ENCODE measurements around the gene OGFOD1. TPM values are rescaled to one million over a fixed set of nuclear protein-coding genes. Genes with fewer than 3 reads are reported as not detected.

The OGFOD1 gene
- total and polyA plus RNA-seq, 2 donors (not counting 3 experiments of a cell fraction or from before 2014, with no cell fraction given) = 26.6 to 54.8 TPM

GRCh38 chr16:56463153-56463552 lies 11.8 kb downstream of the OGFOD1 start:
- TF ChIP-seq MYC (IDR thresholded peaks at IDR 0.05; ENCODE audit: low read depth, low read length) (no peak), POLR2AphosphoS5 (IDR thresholded peaks at IDR 0.05; ENCODE audit: insufficient read depth, low read depth, low read length) (no peak), GATA2 (IDR thresholded peaks at IDR 0.05; ENCODE audit: insufficient read depth, insufficient read length, low read depth, low read length) (no peak), EZH2 (IDR thresholded peaks at IDR 0.05; ENCODE audit: borderline replicate concordance, low read depth, low read length, severe bottlenecking) (no peak), FOS (IDR thresholded peaks at IDR 0.05; ENCODE audit: borderline replicate concordance, insufficient read depth, low read length) (no peak), POLR2A (IDR thresholded peaks at IDR 0.05; ENCODE audit: low read depth, low read length) (no peak), JUN (IDR thresholded peaks at IDR 0.05; ENCODE audit: borderline replicate concordance, insufficient read depth, insufficient read length, low read depth) (no peak)
- TF ChIP-seq, protein P1, sequence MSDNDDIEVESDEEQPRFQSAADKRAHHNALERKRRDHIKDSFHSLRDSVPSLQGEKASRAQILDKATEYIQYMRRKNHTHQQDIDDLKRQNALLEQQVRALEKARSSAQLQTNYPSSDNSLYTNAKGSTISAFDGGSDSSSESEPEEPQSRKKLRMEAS (IDR thresholded peaks at IDR 0.05; ENCODE audit: insufficient read depth, insufficient read length) = no peak
- H4K20me1 ChIP-seq (replicated peaks; ENCODE audit: control insufficient read depth, extremely low read depth, insufficient read depth, low read length) = no peaks in the 10 kb centered on the region
- H3K4me1 ChIP-seq (ENCODE audit: control insufficient read depth, extremely low read depth, insufficient read depth, low read length) = no peaks in the 10 kb centered on the region
- H3K9ac ChIP-seq (replicated peaks; ENCODE audit: extremely low read depth, insufficient read depth, low read length) = no peak overlapping the region
- H3K36me3 ChIP-seq (ENCODE audit: control insufficient read depth in 2 of 2, extremely low read depth in 1 of 2, insufficient read depth in 2 of 2, low read length in 2 of 2) = peaks cover 4 to 47% of the 10 kb centered on the region in 2 experiments
- no peak for DNase-seq (ENCODE audit: low read depth, low spot score)
- no peaks in the 10 kb centered on the region for H3K79me2 ChIP-seq (ENCODE audit: control insufficient read depth, insufficient read depth, low read length)
- H3K27ac ChIP-seq (ENCODE audit: insufficient read depth, low read depth, low read length) = no peak overlapping the region
- ChIA-PET POLR2A (interaction anchor here (0.7 kb wide), 1 partner anchor 12 kb away, joined by 11 read pairs; the partner anchor contains the start of gene NUDT21), CTCF (no interaction called here)
- intact Hi-C loops (cut with micrococcal nuclease) = no loop called here
- no peaks in the 10 kb centered on the region for H3K9me3 ChIP-seq (replicated peaks; ENCODE audit: control insufficient read depth, insufficient read depth, low read length)
- dilution Hi-C loops (cut with MboI; ENCODE audit: extremely low pct_ligation_motif_present, low sequenced_read_pairs) = no loop called here
- H3K9me1 ChIP-seq (replicated peaks; ENCODE audit: control insufficient read depth, extremely low read depth, insufficient read depth, low read length) = no peaks in the 10 kb centered on the region
- BruUV-seq (replicated peaks) = no TSS peak
- no peak overlapping the region for H2AFZ ChIP-seq (ENCODE audit: low read depth, low read length)
- no peaks in the 10 kb centered on the region for H3K27me3 ChIP-seq (ENCODE audit: control insufficient read depth in 2 of 2, insufficient read depth in 2 of 2, low read length in 2 of 2)
- no peak overlapping the region for H3K4me3 ChIP-seq (replicated peaks in 1 of 3; ENCODE audit: insufficient read depth in 1 of 3, low read depth in 1 of 3, low read length in 3 of 3)
- no peak for FAIRE-seq
- H3K4me2 ChIP-seq (ENCODE audit: insufficient read depth, low read length) = no peak overlapping the region

GRCh38 chr16:56466344-56466743 lies 15.0 kb downstream of the OGFOD1 start:
- intact Hi-C loops (cut with micrococcal nuclease) = no loop called here

More at GRCh38 chr16:56466344-56466743, 15.0 kb downstream of the OGFOD1 start:
- Histone ChIP-seq H3K79me2 (ENCODE audit: control insufficient read depth, insufficient read depth, low read length) (no peaks in the 10 kb centered on the region), H3K27ac (ENCODE audit: insufficient read depth, low read depth, low read length) (no peak overlapping the region), H3K4me2 (ENCODE audit: insufficient read depth, low read length) (no peak overlapping the region), H3K4me1 (ENCODE audit: control insufficient read depth, extremely low read depth, insufficient read depth, low read length) (no peaks in the 10 kb centered on the region), H3K9ac (replicated peaks; ENCODE audit: extremely low read depth, insufficient read depth, low read length) (no peak overlapping the region), H3K9me1 (replicated peaks; ENCODE audit: control insufficient read depth, extremely low read depth, insufficient read depth, low read length) (no peaks in the 10 kb centered on the region), H3K27me3 (ENCODE audit: control insufficient read depth in 2 of 2, insufficient read depth in 2 of 2, low read length in 2 of 2) (no peaks in the 10 kb centered on the region), H3K9me3 (replicated peaks; ENCODE audit: control insufficient read depth, insufficient read depth, low read length) (no peaks in the 10 kb centered on the region), H3K4me3 (replicated peaks in 1 of 3; ENCODE audit: insufficient read depth in 1 of 3, low read depth in 1 of 3, low read length in 3 of 3) (no peak overlapping the region), H3K36me3 (ENCODE audit: control insufficient read depth in 2 of 2, extremely low read depth in 1 of 2, insufficient read depth in 2 of 2, low read length in 2 of 2) (peaks cover 17 to 38% of the 10 kb centered on the region in 2 experiments), H2AFZ (ENCODE audit: low read depth, low read length) (no peak overlapping the region), H4K20me1 (replicated peaks; ENCODE audit: control insufficient read depth, extremely low read depth, insufficient read depth, low read length) (no peaks in the 10 kb centered on the region)
- DNase-seq (ENCODE audit: low read depth, low spot score) = no peak
- TF ChIP-seq EZH2 (IDR thresholded peaks at IDR 0.05; ENCODE audit: borderline replicate concordance, low read depth, low read length, severe bottlenecking) (no peak), FOS (IDR thresholded peaks at IDR 0.05; ENCODE audit: borderline replicate concordance, insufficient read depth, low read length) (no peak), GATA2 (IDR thresholded peaks at IDR 0.05; ENCODE audit: insufficient read depth, insufficient read length, low read depth, low read length) (no peak), MYC (IDR thresholded peaks at IDR 0.05; ENCODE audit: low read depth, low read length) (no peak), POLR2AphosphoS5 (IDR thresholded peaks at IDR 0.05; ENCODE audit: insufficient read depth, low read depth, low read length) (no peak), CTCF (IDR thresholded peaks at IDR 0.05; ENCODE audit: extremely low read depth in 1 of 2, insufficient read depth in 1 of 2, low read depth in 1 of 2, low read length in 2 of 2) (no peak), POLR2A (IDR thresholded peaks at IDR 0.05; ENCODE audit: low read depth, low read length) (no peak)
- BruUV-seq (replicated peaks) = no TSS peak
- CTCF ChIA-PET = interaction anchor here (0.7 to 2.0 kb wide), 2 partner anchors 9 to 236 kb away, joined by 4 read pairs; no protein-coding TSS in a partner anchor
- dilution Hi-C loops (cut with MboI; ENCODE audit: extremely low pct_ligation_motif_present, low sequenced_read_pairs) = no loop called here
- POLR2A ChIA-PET = no interaction called here
- no peak for FAIRE-seq

Data from endothelial cell of umbilical vein (primary cell).